GM12874 (cell line): Measurements from ENCODE around the gene CCSER1.

Source experiments
- TF ChIP-seq, protein P1 (sequence below): IDR thresholded peaks from 2 replicates; pipeline ENCODE4 v1.5.1; 2011; ENCODE audit warnings: low read depth, mild to moderate bottlenecking, control low read depth, low read length, moderate library complexity; ENCODE audit not compliant: insufficient read depth

The CCSER1 gene

DNA sequence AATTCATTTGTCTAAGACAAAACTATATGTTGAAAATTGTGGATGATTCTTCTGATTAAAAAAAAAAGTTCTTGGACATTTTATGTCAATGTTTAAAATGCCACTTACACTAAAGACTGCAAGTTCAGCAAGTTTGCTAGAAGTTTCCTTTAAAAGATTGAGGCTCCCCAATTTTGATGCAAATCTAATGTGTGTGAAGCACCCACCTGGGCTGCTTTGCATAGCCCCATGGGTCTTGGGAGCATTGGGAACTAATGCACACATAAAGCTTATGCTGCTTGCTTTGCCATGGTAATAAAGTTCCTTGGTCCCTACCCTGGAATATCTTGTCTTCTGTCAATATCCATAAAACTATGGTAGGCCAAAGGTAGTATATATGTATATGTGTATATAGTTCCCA is 1450.7 kb downstream of the CCSER1 start:
- TF ChIP-seq, protein P1, sequence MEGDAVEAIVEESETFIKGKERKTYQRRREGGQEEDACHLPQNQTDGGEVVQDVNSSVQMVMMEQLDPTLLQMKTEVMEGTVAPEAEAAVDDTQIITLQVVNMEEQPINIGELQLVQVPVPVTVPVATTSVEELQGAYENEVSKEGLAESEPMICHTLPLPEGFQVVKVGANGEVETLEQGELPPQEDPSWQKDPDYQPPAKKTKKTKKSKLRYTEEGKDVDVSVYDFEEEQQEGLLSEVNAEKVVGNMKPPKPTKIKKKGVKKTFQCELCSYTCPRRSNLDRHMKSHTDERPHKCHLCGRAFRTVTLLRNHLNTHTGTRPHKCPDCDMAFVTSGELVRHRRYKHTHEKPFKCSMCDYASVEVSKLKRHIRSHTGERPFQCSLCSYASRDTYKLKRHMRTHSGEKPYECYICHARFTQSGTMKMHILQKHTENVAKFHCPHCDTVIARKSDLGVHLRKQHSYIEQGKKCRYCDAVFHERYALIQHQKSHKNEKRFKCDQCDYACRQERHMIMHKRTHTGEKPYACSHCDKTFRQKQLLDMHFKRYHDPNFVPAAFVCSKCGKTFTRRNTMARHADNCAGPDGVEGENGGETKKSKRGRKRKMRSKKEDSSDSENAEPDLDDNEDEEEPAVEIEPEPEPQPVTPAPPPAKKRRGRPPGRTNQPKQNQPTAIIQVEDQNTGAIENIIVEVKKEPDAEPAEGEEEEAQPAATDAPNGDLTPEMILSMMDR, result no peak

DNA sequence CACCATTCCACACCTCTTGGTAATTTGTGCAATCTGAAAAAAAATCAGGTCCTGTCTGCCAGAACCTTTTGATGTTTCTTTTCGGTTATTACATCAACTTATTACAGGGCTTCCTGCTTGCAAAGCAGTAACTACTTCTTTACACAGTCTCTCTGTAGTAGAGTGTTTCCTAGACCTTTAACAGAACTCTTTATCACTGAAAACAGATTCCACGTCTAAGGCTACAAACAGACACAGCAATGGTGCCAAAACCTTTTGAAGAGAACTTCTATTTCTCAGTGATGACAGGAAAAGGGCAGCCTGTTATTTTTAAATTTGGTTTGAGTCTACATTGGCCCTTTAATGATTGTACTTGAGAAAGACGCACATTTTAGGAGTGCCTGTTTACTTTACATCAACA is 1463.1 kb downstream of the CCSER1 start:
- TF ChIP-seq, protein P1, result no peak

DNA sequence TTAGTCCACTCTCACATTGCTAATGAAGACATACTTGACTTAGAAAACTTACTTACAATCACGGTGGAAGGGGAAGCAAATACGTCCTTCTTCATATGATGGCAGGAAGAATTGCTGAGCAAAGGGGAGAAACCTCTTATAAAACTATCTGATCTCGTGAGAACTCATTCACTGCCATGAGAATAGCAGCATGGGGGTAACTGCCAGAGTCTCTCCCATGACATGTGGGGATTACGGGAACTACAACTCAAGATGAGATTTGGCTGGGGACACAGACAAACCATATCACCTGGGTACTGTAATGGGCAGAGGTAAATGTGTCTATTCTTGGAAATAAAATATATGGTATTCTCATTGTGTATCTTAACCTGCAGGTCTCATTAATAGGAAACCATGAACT is 1464.9 kb downstream of the CCSER1 start:
- TF ChIP-seq, protein P1, result no peak

DNA sequence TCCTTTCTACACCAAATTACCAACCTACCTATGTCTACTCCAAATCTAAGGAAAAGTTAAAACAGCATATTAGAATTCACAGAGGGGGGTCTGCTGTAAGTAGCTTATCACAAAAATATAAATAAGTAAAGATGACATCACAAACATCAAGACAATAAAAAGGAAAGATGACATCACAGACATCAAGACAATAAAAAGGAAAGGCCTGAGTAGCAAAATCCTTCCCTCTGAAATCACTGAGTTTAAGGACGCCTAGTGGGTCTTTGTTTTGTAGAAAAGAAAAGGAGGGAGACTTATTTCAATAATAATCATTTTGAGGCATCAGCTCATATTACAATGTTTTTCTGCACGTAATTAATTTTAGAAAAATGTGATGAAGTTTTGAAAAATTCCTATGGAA is 1469.5 kb downstream of the CCSER1 start:
- TF ChIP-seq, protein P1, result no peak

DNA sequence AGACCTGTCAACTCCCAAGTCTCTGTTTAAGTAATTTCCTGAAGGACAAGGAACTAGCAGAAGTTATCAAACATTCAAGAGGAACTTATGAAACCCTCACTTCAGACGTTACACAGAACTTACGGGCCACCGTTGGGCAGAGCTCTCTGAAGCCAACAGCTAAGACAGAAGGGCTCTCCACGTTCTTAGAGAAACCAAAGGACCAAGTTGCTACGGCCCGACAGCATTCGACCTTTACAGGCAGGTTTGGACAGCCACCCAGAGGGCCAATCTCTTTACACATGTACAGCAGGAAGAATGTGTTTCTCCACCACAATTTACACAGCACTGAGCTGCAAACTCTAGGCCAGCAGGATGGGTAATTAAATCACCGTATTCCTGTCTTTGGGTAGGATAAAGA is 1471.5 kb downstream of the CCSER1 start:
- TF ChIP-seq, protein P1, result no peak

DNA sequence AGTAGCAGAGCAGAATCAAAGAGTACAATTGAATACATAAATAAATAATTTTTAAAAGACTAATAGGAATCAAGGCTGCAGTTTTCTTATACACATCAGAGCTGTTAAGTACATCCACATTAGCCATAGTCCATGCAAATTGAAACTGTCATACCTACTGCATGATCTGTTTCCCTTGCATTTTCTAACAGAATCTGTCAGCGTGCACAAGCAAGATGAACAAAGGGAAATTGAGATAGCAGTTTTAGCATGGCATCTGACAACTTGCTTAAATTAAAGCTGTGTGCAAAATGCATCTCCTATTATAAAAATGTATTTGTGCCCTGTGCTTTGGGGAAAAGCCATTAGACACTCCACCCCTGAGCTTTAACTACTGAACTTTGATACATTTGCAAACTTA is 1473.1 kb downstream of the CCSER1 start:
- TF ChIP-seq, protein P1, result no peak

DNA sequence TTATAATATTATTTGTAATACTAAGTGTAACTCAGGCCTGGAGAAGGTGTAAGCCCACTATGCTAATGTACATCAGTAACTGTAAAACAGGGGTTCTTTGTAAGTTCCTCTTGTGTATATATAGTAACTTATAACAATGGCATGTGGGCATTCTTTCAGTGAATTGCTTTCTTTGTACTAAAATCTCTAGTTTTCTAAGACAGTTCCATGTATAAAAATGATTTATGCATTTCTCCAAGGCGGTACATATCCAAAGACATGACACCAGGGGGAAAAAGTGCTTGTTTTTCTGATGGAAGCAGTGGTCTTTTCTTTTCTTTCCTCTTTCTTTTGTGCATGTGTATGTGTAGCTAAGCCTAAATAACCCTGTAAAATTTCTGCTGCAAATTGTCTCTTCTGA is 1474.2 kb downstream of the CCSER1 start:
- TF ChIP-seq, protein P1, result no peak

DNA sequence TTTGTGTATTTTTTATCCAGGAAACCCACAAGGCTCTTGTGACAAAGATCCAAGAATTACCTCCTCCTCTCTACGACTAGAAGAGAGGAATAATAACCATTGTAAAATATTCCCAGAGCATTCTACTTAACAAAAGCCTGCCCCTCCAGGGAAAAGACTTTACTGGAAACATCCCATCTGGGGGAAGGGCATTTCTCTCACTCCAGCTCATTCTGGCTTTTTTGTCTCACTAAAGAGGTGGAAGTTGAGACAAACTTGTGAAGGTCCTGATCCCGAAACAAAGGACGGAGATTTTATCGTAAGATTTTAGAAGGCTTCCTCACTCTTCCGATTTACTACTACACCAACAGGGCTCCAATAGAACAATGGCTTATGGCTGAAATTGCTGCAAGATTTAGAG is 1484.6 kb downstream of the CCSER1 start:
- TF ChIP-seq, protein P1, result no peak
